ENCODE data around the gene COPS8. TPM values are rescaled to one million over a fixed set of nuclear protein-coding genes. Genes with fewer than 3 reads are reported as not detected.

Gene COPS8
- total and polyA plus RNA-seq, 2 donors (not counting 1 experiment from before 2014, with no cell fraction given) = 82.1 to 97.3 TPM

DNA sequence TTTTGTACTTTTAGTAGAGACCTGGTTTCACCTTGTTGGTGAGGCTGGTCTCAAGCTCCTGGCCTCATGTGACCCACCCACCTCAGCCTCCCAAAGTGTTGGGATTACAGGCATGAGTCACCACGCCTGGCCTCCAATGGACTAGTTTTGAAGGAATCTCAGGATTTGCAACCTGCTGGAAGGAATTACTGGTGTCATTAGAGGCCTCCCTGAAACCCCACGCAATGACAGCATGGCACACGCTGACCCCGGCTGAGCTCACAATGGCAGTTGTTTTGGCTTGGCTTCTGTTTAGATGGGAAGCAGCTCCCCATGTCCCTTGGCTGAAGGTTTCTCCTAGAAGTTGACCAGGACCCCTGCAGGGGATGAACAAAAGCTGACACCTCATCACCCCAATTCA is 23.1 kb upstream of the COPS8 start:
- no peak overlapping the region for H3K4me2 ChIP-seq (ENCODE audit: extremely low read depth, insufficient read depth, low read length)
- H4K20me1 ChIP-seq (ENCODE audit: control insufficient read depth, extremely low read depth, insufficient read depth, low read length) = no peaks in the 10 kb centered on the region
- no peak overlapping the region for H3K4me3 ChIP-seq (replicated peaks in 1 of 4; ENCODE audit: control extremely low read depth in 1 of 4, insufficient read depth in 1 of 4, low read depth in 3 of 4, low read length in 4 of 4)
- no peak overlapping the region for H3K27ac ChIP-seq (ENCODE audit: insufficient read depth, low read length)
- no peaks in the 10 kb centered on the region for H3K4me1 ChIP-seq (ENCODE audit: control insufficient read depth, extremely low read depth, insufficient read depth, low read length)
- H3K79me2 ChIP-seq (ENCODE audit: control insufficient read depth, insufficient read depth, low read length) = no peaks in the 10 kb centered on the region
- no peaks in the 10 kb centered on the region for H3K36me3 ChIP-seq (ENCODE audit: control insufficient read depth, insufficient read depth, low read length)
- no peaks in the 10 kb centered on the region for H3K9me3 ChIP-seq (ENCODE audit: control insufficient read depth, insufficient read depth, low read depth, low read length)
- TF ChIP-seq, protein P1, sequence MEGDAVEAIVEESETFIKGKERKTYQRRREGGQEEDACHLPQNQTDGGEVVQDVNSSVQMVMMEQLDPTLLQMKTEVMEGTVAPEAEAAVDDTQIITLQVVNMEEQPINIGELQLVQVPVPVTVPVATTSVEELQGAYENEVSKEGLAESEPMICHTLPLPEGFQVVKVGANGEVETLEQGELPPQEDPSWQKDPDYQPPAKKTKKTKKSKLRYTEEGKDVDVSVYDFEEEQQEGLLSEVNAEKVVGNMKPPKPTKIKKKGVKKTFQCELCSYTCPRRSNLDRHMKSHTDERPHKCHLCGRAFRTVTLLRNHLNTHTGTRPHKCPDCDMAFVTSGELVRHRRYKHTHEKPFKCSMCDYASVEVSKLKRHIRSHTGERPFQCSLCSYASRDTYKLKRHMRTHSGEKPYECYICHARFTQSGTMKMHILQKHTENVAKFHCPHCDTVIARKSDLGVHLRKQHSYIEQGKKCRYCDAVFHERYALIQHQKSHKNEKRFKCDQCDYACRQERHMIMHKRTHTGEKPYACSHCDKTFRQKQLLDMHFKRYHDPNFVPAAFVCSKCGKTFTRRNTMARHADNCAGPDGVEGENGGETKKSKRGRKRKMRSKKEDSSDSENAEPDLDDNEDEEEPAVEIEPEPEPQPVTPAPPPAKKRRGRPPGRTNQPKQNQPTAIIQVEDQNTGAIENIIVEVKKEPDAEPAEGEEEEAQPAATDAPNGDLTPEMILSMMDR (conservative IDR thresholded peaks at IDR 0.05 in 1 of 2, IDR thresholded peaks at IDR 0.05 in 1 of 2; ENCODE audit: low read depth in 1 of 2, low read length in 2 of 2) = no peak
- no peak for TF ChIP-seq EZH2 (IDR thresholded peaks at IDR 0.05; ENCODE audit: low read length, missing control alignments)
- no peaks in the 10 kb centered on the region for H3K27me3 ChIP-seq (ENCODE audit: control insufficient read depth, insufficient read depth, low read length)
- H2AFZ ChIP-seq (ENCODE audit: low read length) = no peak overlapping the region
- H3K9ac ChIP-seq (ENCODE audit: insufficient read depth, low read length) = no peak overlapping the region
- peak in 1 of 2 donors; percentile 43 for DNase-seq (ENCODE audit: low read depth in 2 of 2)

DNA sequence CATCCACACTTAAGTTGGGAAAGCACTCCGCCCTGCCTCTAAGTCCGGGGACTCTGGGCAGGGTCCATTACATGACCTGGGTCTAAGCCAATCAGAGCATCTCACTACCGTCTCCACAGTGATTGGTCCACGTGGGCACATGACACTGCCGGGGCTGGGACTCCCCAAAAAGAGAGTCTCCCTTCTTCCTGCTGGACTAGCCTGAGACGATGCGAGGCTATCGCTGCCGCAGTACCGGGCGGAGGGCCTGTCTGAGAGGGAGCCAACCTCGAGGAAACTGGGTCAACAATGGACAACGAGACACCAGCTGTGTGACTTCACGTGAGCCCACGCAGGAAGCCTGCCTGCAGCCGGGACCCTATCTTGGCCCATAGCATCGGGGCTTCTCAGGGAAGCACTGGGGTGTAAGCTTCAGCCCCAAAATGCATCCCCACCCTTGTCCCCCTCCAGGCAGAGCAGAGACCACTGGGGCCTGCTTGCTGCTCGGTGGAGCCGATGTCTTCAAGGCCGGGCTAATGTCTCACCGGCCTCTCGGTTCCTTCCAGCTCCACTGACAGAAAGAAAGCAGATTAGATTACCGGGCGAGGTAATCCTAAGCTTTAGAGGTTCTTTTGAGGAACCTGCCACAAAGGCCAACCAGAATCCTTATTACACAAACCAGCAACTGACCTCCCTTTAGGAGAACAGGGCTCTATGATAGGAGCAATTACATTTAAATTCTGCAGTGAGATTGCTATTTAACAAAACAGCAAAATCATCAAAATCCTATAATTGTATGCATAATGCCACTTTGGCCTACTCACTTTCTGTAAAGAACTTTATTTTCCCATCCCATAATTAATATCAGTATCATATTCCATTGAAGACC is 21.3 kb upstream of the COPS8 start:
- no peaks in the 10 kb centered on the region for H3K27me3 ChIP-seq (ENCODE audit: control insufficient read depth, insufficient read depth, low read length)
- H4K20me1 ChIP-seq (ENCODE audit: control insufficient read depth, extremely low read depth, insufficient read depth, low read length) = no peaks in the 10 kb centered on the region
- TF ChIP-seq, protein P1 (conservative IDR thresholded peaks at IDR 0.05 in 1 of 2, IDR thresholded peaks at IDR 0.05 in 1 of 2; ENCODE audit: low read depth in 1 of 2, low read length in 2 of 2) = no peak
- H3K9me3 ChIP-seq (ENCODE audit: control insufficient read depth, insufficient read depth, low read depth, low read length) = no peaks in the 10 kb centered on the region
- no peak for DNase-seq (ENCODE audit: low read depth in 2 of 2)
- H3K4me1 ChIP-seq (ENCODE audit: control insufficient read depth, extremely low read depth, insufficient read depth, low read length) = no peaks in the 10 kb centered on the region
- no peak overlapping the region for H2AFZ ChIP-seq (ENCODE audit: low read length)
- no peaks in the 10 kb centered on the region for H3K79me2 ChIP-seq (ENCODE audit: control insufficient read depth, insufficient read depth, low read length)
- no peak overlapping the region for H3K4me3 ChIP-seq (replicated peaks in 1 of 4; ENCODE audit: control extremely low read depth in 1 of 4, insufficient read depth in 1 of 4, low read depth in 3 of 4, low read length in 4 of 4)
- no peak overlapping the region for H3K27ac ChIP-seq (ENCODE audit: insufficient read depth, low read length)
- no peak overlapping the region for H3K9ac ChIP-seq (ENCODE audit: insufficient read depth, low read length)
- H3K4me2 ChIP-seq (ENCODE audit: extremely low read depth, insufficient read depth, low read length) = no peak overlapping the region
- no peaks in the 10 kb centered on the region for H3K36me3 ChIP-seq (ENCODE audit: control insufficient read depth, insufficient read depth, low read length)

DNA sequence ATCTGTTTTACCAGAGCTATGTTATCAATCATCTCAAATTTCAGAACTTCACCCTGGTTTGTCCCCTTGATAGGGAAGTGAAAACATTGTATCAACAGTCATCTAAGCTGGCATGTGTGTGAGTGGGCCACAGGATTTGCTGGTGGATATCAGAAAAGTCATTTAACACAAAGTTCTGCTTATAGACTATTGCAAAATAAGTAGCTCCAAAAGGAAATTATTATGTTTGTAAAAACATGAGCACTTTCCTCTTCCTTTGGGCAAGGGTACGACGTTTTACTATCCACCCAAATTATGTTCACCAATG is 20.7 kb upstream of the COPS8 start:
- H3K4me1 ChIP-seq (ENCODE audit: control insufficient read depth, extremely low read depth, insufficient read depth, low read length) = no peaks in the 10 kb centered on the region
- no peaks in the 10 kb centered on the region for H3K79me2 ChIP-seq (ENCODE audit: control insufficient read depth, insufficient read depth, low read length)
- no peaks in the 10 kb centered on the region for H4K20me1 ChIP-seq (ENCODE audit: control insufficient read depth, extremely low read depth, insufficient read depth, low read length)
- H3K9me3 ChIP-seq (ENCODE audit: control insufficient read depth, insufficient read depth, low read depth, low read length) = no peaks in the 10 kb centered on the region
- no peak overlapping the region for H3K4me3 ChIP-seq (replicated peaks in 1 of 4; ENCODE audit: control extremely low read depth in 1 of 4, insufficient read depth in 1 of 4, low read depth in 3 of 4, low read length in 4 of 4)
- no peak overlapping the region for H2AFZ ChIP-seq (ENCODE audit: low read length)
- H3K36me3 ChIP-seq (ENCODE audit: control insufficient read depth, insufficient read depth, low read length) = no peaks in the 10 kb centered on the region
- H3K9ac ChIP-seq (ENCODE audit: insufficient read depth, low read length) = no peak overlapping the region
- no peaks in the 10 kb centered on the region for H3K27me3 ChIP-seq (ENCODE audit: control insufficient read depth, insufficient read depth, low read length)
- no peak overlapping the region for H3K27ac ChIP-seq (ENCODE audit: insufficient read depth, low read length)
- TF ChIP-seq EZH2 (IDR thresholded peaks at IDR 0.05; ENCODE audit: low read length, missing control alignments) = no peak
- TF ChIP-seq, protein P1 (conservative IDR thresholded peaks at IDR 0.05 in 1 of 2, IDR thresholded peaks at IDR 0.05 in 1 of 2; ENCODE audit: low read depth in 1 of 2, low read length in 2 of 2) = no peak
- H3K4me2 ChIP-seq (ENCODE audit: extremely low read depth, insufficient read depth, low read length) = no peak overlapping the region
- DNase-seq (ENCODE audit: low read depth in 2 of 2) = no peak
